ENCODE results near the gene ZC3H12D. TPM values are rescaled to one million over a fixed set of nuclear protein-coding genes. Genes with fewer than 3 reads are reported as not detected.
"Not testable (repeated sequence)": the region's sequence is repeated elsewhere in the genome, so short reads cannot be mapped to it uniquely, and the experiment has no call there.

ZC3H12D gene
- polyA plus RNA-seq, 4 donors, result 0.14 to 0.96 (median 0.45) TPM

GRCh38 chr6:149483849-149484655 is 762 bp downstream of the ZC3H12D start:
- DNase-seq (ENCODE audit: low read depth in 4 of 4, low spot score in 2 of 4), result no peak

GRCh38 chr6:149483334-149483725 is 1.5 kb downstream of the ZC3H12D start:
- DNase-seq (ENCODE audit: low read depth in 4 of 4, low spot score in 2 of 4), result no peak

GRCh38 chr6:149482545-149483333 is 2.1 kb downstream of the ZC3H12D start:
- DNase-seq (ENCODE audit: low read depth in 4 of 4, low spot score in 2 of 4), result no peak

GRCh38 chr6:149480502-149481280 is 4.1 kb downstream of the ZC3H12D start:
- no peak for DNase-seq (ENCODE audit: low read depth in 4 of 4, low spot score in 2 of 4)

- DNase-seq (ENCODE audit: low read depth in 4 of 4, low spot score in 2 of 4), result no peak
These were observed 6.0 kb downstream of the ZC3H12D start for GRCh38 chr6:149478631-149479314.

- DNase-seq (ENCODE audit: low read depth in 4 of 4, low spot score in 2 of 4), result no peak
These were observed 7.3 kb downstream of the ZC3H12D start for GRCh38 chr6:149477544-149477943.

- no peak for DNase-seq (ENCODE audit: low read depth in 4 of 4, low spot score in 2 of 4)
These were observed 7.9 kb downstream of the ZC3H12D start for GRCh38 chr6:149476789-149477455.

GRCh38 chr6:149474108-149474935 is 10.5 kb downstream of the ZC3H12D start:
- no peak for DNase-seq (ENCODE audit: low read depth in 4 of 4, low spot score in 2 of 4)

GRCh38 chr6:149473080-149474052 is 11.4 kb downstream of the ZC3H12D start:
- no peak for DNase-seq (ENCODE audit: low read depth in 4 of 4, low spot score in 2 of 4)

- no peak for DNase-seq (ENCODE audit: low read depth in 4 of 4, low spot score in 2 of 4)
These were observed 12.6 kb downstream of the ZC3H12D start for GRCh38 chr6:149472241-149472640.

- no peak for DNase-seq (ENCODE audit: low read depth in 4 of 4, low spot score in 2 of 4)
These were observed 13.0 kb downstream of the ZC3H12D start for GRCh38 chr6:149471801-149472200.

- no peak for DNase-seq (ENCODE audit: low read depth in 4 of 4, low spot score in 2 of 4)
These were observed 13.9 kb downstream of the ZC3H12D start for GRCh38 chr6:149470948-149471347.

GRCh38 chr6:149468179-149468578 is 16.6 kb downstream of the ZC3H12D start:
- DNase-seq (ENCODE audit: low read depth in 4 of 4, low spot score in 2 of 4), result no peak

GRCh38 chr6:149467265-149467664 is 17.5 kb downstream of the ZC3H12D start:
- DNase-seq (ENCODE audit: low read depth in 4 of 4, low spot score in 2 of 4), result no peak

- no peak for DNase-seq (ENCODE audit: low read depth in 4 of 4, low spot score in 2 of 4)
These were observed 20.4 kb downstream of the ZC3H12D start for GRCh38 chr6:149464411-149464810.

GRCh38 chr6:149463781-149464180 is 21.0 kb downstream of the ZC3H12D start:
- no peak for DNase-seq (ENCODE audit: low read depth in 4 of 4, low spot score in 2 of 4)

- not testable (repeated sequence) for DNase-seq (ENCODE audit: low read depth in 4 of 4, low spot score in 2 of 4)
These were observed 22.1 kb downstream of the ZC3H12D start for GRCh38 chr6:149462712-149463111.

GRCh38 chr6:149461670-149462069 is 23.1 kb downstream of the ZC3H12D start:
- no peak for DNase-seq (ENCODE audit: low read depth in 4 of 4, low spot score in 2 of 4)
